DOHH2 (cell line): ENCODE data around the gene UNC5C.

Source experiments
- H3F3A ChIP-seq: fragments of 200-600 bp; sonication (generic), shearing (Covaris generic); 2 replicates; pipeline ENCODE4 v1.6.0; 2016; ENCODE audit warnings: antibody characterized with exemption, mild to moderate bottlenecking; ENCODE audit not compliant: control insufficient read depth, insufficient read depth
- H3K27ac ChIP-seq: fragments of 200-600 bp; sonication (generic); 2 replicates; pipeline ENCODE4 v1.5.1; 2014; ENCODE audit warnings: low read depth, mild to moderate bottlenecking, low read length, moderate library complexity
- H3K27me3 ChIP-seq: fragments of 200-600 bp; sonication (generic); 2 replicates; pipeline ENCODE4 v1.6.1; 2014; ENCODE audit warnings: mild to moderate bottlenecking, low read length, mixed read lengths; ENCODE audit not compliant: control insufficient read depth
- H3K36me3 ChIP-seq: fragments of 200-600 bp; sonication (generic); 2 replicates; pipeline ENCODE4 v1.6.1; 2014; ENCODE audit warnings: mild to moderate bottlenecking, low read length, moderate library complexity, mixed read lengths; ENCODE audit not compliant: control insufficient read depth
- H3K4me1 ChIP-seq: fragments of 200-600 bp; sonication (generic); 2 replicates; pipeline ENCODE4 v1.6.1; 2014; ENCODE audit warnings: mild to moderate bottlenecking, low read length, mixed read lengths; ENCODE audit not compliant: control insufficient read depth
- H3K4me2 ChIP-seq: fragments of 200-600 bp; sonication (generic); 2 replicates; pipeline ENCODE4 v1.6.0; 2014; ENCODE audit warnings: mild to moderate bottlenecking, low read length, moderate library complexity
- H3K4me3 ChIP-seq: fragments of 200-600 bp; sonication (generic); 2 replicates; pipeline ENCODE4 v1.5.1; 2014; ENCODE audit warnings: mild to moderate bottlenecking, low read length, mixed read lengths
- H3K79me2 ChIP-seq: fragments of 200-600 bp; sonication (generic); 2 replicates; pipeline ENCODE4 v1.6.1; 2014; ENCODE audit warnings: mild to moderate bottlenecking, low read length, mixed read lengths; ENCODE audit not compliant: control insufficient read depth
- H3K9me2 ChIP-seq: fragments of 200-600 bp; sonication (generic); replicated peaks from 2 replicates; pipeline ENCODE4 v1.6.1; 2014; ENCODE audit warnings: mild to moderate bottlenecking, low read length, mixed read lengths; ENCODE audit not compliant: control insufficient read depth
- H3K9me3 ChIP-seq: fragments of 200-600 bp; sonication (generic); 2 replicates; pipeline ENCODE4 v1.6.1; 2014; ENCODE audit warnings: antibody characterized with exemption, low read length, mixed read lengths; ENCODE audit not compliant: control insufficient read depth, insufficient read depth
- H4K20me1 ChIP-seq: fragments of 200-600 bp; sonication (generic); 2 replicates; pipeline ENCODE4 v1.6.0; 2014; ENCODE audit warnings: low read depth, mild to moderate bottlenecking, antibody characterized with exemption, low read length, moderate library complexity; ENCODE audit not compliant: control insufficient read depth, insufficient read depth
- CTCF ChIP-seq: fragments of 200-600 bp; sonication (generic); IDR thresholded peaks from one replicate; pipeline ENCODE4 v1.5.1; 2014; ENCODE audit warnings: antibody characterized with exemption, mild to moderate bottlenecking, low read depth, low read length; ENCODE audit not compliant: poor library complexity, severe bottlenecking
- EZH2phosphoT487 ChIP-seq: fragments of 200-600 bp; sonication (generic); IDR thresholded peaks from 2 replicates; pipeline ENCODE4 v1.6.1; 2017; ENCODE audit warnings: borderline replicate concordance, mild to moderate bottlenecking, antibody characterized with exemption, low read length, moderate library complexity, mixed read lengths

UNC5C gene

DNA sequence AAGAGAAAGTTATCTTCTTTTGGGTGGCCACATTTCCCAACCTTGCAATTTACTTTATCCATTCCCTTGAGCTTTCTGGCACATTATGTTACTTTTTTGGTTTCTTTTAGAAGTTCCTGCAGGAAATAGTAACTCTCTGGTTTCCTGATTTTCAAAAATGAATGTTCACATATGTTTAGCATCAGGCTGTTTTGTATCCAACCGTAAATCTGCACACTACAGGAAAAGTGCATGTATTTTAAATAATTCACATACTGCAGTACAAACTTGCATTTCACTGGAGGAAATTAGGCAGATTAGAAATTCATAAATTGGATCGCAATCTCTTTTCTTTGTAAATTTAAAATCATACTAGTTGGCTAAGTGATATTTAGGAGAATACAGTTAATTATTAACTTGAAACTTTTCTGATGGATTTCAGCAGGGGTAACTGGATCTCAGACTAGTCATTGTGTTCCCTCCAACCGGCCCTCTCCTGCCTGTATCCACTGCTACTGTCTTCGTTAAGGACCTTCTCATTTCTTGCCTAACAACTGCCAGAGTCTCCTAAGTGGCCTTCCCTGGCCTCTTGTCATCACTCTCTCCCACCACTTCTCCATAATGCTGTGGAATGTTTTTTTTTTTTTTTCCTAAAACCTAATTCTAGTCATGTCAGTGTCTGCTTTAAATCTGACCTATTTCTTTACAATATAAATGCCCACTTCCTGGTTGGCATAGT, 137.2 kb downstream of the UNC5C start:
- no peaks in the 10 kb centered on the region for H3K27me3 ChIP-seq
- no peaks in the 10 kb centered on the region for H3F3A ChIP-seq
- H3K36me3 ChIP-seq: no peaks in the 10 kb centered on the region
- no peaks in the 10 kb centered on the region for H3K9me3 ChIP-seq
- H3K9me2 ChIP-seq: no peaks in the 10 kb centered on the region
- H3K79me2 ChIP-seq: no peaks in the 10 kb centered on the region
- H3K27ac ChIP-seq: no peak overlapping the region
- TF ChIP-seq EZH2phosphoT487: no peak
- TF ChIP-seq CTCF: no peak
- no peaks in the 10 kb centered on the region for H3K4me1 ChIP-seq
- no peaks in the 10 kb centered on the region for H4K20me1 ChIP-seq
- H3K4me3 ChIP-seq: no peak overlapping the region
- H3K4me2 ChIP-seq: no peak overlapping the region

DNA sequence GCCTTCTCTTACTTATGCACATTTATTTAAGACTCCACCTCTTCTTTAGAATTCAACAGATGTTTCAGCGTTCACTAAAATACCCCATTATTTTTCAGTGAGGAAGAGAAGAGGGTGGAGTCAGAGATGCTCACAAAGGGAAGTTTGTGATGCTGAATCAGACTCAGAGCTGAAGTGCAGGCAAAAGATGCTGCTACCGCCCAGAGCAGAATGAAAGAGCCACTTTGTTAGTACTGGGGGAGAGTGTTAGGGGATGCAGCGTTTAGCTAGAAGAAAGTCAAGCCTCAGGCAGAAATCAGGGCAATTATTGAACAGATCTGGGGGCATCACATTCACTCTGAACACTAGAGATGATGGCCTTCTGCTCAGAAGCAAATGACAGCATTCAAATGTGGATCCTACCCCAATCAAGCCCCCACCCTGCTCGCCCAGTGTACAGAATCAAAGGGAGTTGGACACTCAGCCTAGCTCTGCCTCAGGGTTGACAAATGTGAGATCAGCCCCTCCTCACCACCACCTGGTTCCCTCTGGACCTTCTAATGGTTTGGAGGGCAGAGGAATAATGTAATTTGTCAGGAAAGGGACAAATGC, 138.3 kb downstream of the UNC5C start:
- Histone ChIP-seq H4K20me1 (no peaks in the 10 kb centered on the region), H3F3A (no peaks in the 10 kb centered on the region), H3K4me1 (no peaks in the 10 kb centered on the region), H3K27me3 (no peaks in the 10 kb centered on the region), H3K9me3 (no peaks in the 10 kb centered on the region), H3K4me2 (no peak overlapping the region), H3K27ac (no peak overlapping the region), H3K9me2 (no peaks in the 10 kb centered on the region), H3K79me2 (no peaks in the 10 kb centered on the region), H3K36me3 (no peaks in the 10 kb centered on the region), H3K4me3 (no peak overlapping the region)
- no peak for TF ChIP-seq EZH2phosphoT487
- TF ChIP-seq CTCF: no peak

DNA sequence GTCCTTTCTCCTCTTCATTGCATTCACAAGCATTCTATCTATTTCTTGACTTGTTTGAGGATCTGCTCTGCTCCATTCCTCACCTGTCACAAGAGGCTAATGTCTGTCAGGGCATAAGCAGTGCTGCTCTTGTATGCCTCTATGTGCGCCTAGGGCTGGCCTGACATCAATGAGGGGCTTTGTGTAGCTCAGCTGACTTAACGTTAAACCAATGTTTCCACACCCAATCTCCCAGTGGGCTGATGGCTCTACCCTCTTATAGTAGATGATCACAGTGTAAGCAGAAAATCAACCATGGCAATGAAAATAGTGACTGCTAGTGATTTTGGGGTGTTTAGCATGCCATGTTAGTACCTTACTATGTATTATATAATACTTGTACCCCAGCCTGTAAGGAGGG, 139.0 kb downstream of the UNC5C start:
- no peaks in the 10 kb centered on the region for H3K4me1 ChIP-seq
- H3K27me3 ChIP-seq: no peaks in the 10 kb centered on the region
- no peaks in the 10 kb centered on the region for H4K20me1 ChIP-seq
- no peaks in the 10 kb centered on the region for H3K9me3 ChIP-seq
- H3K79me2 ChIP-seq: no peaks in the 10 kb centered on the region
- no peak overlapping the region for H3K27ac ChIP-seq
- no peak overlapping the region for H3K4me2 ChIP-seq
- no peaks in the 10 kb centered on the region for H3K36me3 ChIP-seq
- H3F3A ChIP-seq: no peaks in the 10 kb centered on the region
- no peak overlapping the region for H3K4me3 ChIP-seq
- no peaks in the 10 kb centered on the region for H3K9me2 ChIP-seq
- TF ChIP-seq EZH2phosphoT487 (no peak), CTCF (no peak)
